ENCODE data around the gene UBE2J2. TPM values are rescaled to one million over a fixed set of nuclear protein-coding genes. Genes with fewer than 3 reads are reported as not detected.
"Not testable (repeated sequence)": the region's sequence is repeated elsewhere in the genome, so short reads cannot be mapped to it uniquely, and the experiment has no call there.

Gene UBE2J2
- total RNA-seq, 1 donor from 2014 or later = 25.2 TPM

DNA sequence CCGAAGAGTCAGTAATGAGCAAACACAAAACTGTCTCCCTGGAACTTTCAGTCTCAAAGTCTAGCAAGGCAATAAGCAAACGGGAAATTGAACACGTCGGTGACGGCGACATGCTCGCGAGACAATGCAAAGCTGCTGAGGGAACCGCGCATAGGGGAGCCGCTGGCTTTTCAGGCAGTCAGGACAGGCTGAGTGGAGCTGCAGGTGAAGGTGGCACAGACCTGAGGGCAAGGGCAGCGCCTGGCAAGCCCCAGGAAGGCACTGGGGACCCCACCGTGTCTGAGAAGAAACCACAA lies 45.9 kb upstream of the UBE2J2 start:
- Histone ChIP-seq H3K27ac (peak overlapping the region in 1 of 2 donors; percentile 36), H3K4me1 (peaks cover 3 to 34% of the 10 kb centered on the region in 2 donors), H3K36me3 (peaks cover 28 to 38% of the 10 kb centered on the region in 2 donors), H3K27me3 (no peaks in the 10 kb centered on the region), H3K4me3 (no peak overlapping the region), H3K9me3 (no peaks in the 10 kb centered on the region)
- intact Hi-C loops (cut with DNase I) = no loop called here
- DNase-seq (ENCODE audit: low spot score in 2 of 2) = no peak
- TF ChIP-seq, protein P1, sequence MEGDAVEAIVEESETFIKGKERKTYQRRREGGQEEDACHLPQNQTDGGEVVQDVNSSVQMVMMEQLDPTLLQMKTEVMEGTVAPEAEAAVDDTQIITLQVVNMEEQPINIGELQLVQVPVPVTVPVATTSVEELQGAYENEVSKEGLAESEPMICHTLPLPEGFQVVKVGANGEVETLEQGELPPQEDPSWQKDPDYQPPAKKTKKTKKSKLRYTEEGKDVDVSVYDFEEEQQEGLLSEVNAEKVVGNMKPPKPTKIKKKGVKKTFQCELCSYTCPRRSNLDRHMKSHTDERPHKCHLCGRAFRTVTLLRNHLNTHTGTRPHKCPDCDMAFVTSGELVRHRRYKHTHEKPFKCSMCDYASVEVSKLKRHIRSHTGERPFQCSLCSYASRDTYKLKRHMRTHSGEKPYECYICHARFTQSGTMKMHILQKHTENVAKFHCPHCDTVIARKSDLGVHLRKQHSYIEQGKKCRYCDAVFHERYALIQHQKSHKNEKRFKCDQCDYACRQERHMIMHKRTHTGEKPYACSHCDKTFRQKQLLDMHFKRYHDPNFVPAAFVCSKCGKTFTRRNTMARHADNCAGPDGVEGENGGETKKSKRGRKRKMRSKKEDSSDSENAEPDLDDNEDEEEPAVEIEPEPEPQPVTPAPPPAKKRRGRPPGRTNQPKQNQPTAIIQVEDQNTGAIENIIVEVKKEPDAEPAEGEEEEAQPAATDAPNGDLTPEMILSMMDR (IDR thresholded peaks at IDR 0.05) = no peak

DNA sequence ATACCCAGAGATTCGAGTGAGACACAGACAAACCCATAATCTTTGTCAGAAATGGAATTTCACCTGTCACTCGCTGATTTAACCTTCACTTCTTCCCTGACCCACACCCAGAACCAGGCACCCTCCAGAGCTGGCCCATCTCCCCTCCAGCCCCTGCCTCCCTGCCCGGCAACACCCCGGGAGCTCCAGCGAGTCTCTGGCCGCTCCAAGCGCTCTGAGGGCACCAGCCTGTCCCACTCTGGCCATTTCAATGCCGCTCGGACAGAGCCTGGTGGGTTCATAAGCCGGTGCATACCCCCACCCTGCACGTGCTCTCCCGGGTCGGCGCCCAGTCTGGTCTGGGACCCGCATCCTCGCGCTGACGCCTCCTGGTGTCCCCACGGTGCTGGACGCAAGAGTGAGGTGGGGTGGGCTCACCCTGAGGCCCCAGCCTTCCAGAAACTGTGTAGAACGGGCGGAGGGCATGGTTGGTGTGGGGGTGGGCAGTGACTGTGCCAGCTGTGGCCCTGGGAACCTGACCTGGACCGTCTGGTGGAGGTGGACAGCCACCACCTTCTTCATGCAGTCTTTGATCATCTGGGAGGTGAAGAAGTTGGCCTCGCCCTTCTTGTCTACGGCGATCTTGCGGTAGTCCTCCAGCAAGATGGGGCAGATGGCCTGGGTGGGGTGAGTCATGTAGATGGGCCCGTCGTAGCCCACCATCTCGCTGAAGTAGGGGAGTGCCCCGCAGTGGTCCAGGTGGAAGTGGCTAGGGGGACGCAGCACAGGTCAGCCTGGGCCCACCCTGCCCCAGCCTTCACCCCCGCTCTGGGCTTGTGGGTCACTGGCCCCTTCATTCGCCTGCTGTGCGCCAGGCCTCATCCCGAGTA lies 45.4 kb upstream of the UBE2J2 start:
- no peak overlapping the region for H3K4me3 ChIP-seq
- H3K36me3 ChIP-seq = peaks cover 34 to 44% of the 10 kb centered on the region in 2 donors
- TF ChIP-seq, protein P1 (IDR thresholded peaks at IDR 0.05) = no peak
- no peak for DNase-seq (ENCODE audit: low spot score in 2 of 2)
- H3K27me3 ChIP-seq = no peaks in the 10 kb centered on the region
- peaks cover 3 to 34% of the 10 kb centered on the region in 2 donors for H3K4me1 ChIP-seq
- no peaks in the 10 kb centered on the region for H3K9me3 ChIP-seq
- peak overlapping the region; percentile 36 to 64 for H3K27ac ChIP-seq
- intact Hi-C loops (cut with DNase I) = no loop called here

DNA sequence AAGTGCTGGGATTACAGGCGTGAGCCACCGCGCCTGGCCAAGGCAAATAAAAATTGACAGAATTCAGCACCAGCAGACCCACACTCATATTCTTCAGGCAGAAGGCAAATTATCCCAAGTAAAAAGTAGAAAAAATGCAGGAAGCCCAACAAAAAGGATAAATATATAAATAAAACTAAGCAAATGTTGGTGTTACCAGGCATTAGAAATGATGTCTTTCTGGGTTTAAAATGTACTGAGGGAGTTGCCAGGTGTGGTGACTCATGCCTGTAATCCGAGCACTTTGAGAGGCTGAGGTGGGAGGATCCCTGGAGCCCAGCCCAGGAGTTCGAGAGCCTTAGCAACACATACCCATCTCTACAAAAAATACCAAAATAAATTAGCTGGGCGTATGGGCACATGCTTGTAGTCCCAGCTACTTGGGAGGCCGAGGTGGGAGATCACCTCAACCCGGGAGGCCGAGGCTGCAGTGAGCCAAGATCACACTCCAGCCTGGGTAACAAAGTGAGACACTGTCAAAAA lies 44.5 kb upstream of the UBE2J2 start:
- intact Hi-C loops (cut with DNase I) = no loop called here
- TF ChIP-seq, protein P1 (IDR thresholded peaks at IDR 0.05) = no peak
- no peaks in the 10 kb centered on the region for H3K9me3 ChIP-seq
- peak overlapping the region; percentile 70 to 74 for H3K27ac ChIP-seq
- peak; percentile 65 to 93 for DNase-seq (ENCODE audit: low spot score in 2 of 2)
- H3K4me3 ChIP-seq = no peak overlapping the region
- peaks cover 3 to 29% of the 10 kb centered on the region in 2 donors for H3K4me1 ChIP-seq
- H3K27me3 ChIP-seq = no peaks in the 10 kb centered on the region
- peaks cover 42 to 52% of the 10 kb centered on the region in 2 donors for H3K36me3 ChIP-seq

DNA sequence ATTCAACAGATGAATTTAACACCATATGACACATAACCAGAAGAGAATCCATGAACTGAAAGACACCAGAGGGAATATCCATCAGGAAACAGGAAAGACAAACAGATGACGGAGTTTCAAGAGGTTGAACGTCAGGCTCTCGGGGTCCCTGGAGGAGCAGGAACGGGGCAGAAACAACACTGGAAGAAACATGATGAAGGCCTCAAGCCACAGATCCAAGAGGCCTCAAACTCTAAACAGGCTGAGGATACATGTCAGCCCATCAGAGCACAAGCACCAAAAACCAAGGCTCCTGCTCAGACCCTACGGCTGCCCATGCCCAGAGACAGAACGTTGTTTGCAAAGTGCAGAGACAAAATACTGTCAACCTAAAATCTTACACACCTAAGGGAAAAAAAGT lies 43.8 kb upstream of the UBE2J2 start:
- no peaks in the 10 kb centered on the region for H3K9me3 ChIP-seq
- H3K27me3 ChIP-seq = no peaks in the 10 kb centered on the region
- intact Hi-C loops (cut with DNase I) = no loop called here
- no peak overlapping the region for H3K4me3 ChIP-seq
- TF ChIP-seq, protein P1 (IDR thresholded peaks at IDR 0.05) = no peak
- peak overlapping the region; percentile 70 to 74 for H3K27ac ChIP-seq
- peaks cover 3 to 23% of the 10 kb centered on the region in 2 donors for H3K4me1 ChIP-seq
- DNase-seq (ENCODE audit: low spot score in 2 of 2) = no peak
- H3K36me3 ChIP-seq = peaks cover 50 to 60% of the 10 kb centered on the region in 2 donors

DNA sequence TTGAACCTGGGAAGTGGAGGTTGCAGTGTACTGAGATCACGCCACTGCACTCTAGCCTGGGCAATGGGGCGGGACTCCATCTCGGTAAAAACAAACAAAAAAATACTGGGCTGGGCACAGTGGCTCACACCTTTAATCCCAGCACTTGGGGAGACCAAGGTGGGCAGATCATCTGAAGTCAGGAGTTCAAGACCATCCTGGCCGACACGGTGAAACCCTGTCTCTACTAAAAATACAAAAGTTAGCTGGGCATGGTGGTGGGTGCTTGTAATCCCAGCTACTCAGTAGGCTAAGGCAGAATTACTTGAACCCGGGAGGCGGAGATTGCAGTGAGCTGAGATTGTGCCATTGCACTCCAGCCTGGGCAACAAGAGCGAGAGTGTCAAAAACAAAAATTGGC lies 42.5 kb upstream of the UBE2J2 start:
- H3K27me3 ChIP-seq; H3K9me3 ChIP-seq; DNase-seq (ENCODE audit: low spot score in 2 of 2); intact Hi-C loops (cut with DNase I); H3K4me3 ChIP-seq; H3K27ac ChIP-seq: not testable (repeated sequence)
- H3K36me3 ChIP-seq = peaks cover 62 to 64% of the 10 kb centered on the region in 2 donors
- H3K4me1 ChIP-seq = peaks cover 3 to 15% of the 10 kb centered on the region in 2 donors

DNA sequence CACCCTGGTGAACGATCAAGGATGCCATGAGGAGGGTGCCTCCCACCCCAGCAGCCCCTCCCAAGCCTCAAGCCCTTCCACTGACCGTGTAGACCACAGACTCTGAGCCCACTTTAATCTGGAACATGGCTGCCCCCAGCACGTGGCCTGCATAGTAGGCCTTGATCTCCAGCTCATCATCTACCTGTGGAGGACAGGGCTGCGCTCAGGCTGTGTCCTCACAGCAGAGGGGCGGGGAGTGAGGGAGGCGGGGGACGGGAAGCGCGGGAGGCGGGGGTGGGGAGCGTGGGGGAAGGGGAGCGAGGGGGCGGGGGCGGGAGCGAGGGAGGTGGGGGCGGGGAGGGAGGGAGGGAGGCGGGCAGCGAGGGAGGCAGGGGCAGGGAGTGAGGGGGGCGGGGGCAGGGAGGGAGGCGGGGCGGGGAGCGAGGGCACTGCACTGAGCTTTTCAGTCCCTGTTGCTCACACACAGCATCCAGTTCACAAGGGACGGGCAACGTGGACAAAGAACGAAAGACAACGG lies 41.8 kb upstream of the UBE2J2 start:
- no peak for DNase-seq (ENCODE audit: low spot score in 2 of 2)
- H3K4me1 ChIP-seq = peaks cover 3 to 12% of the 10 kb centered on the region in 2 donors
- no peak overlapping the region for H3K27ac ChIP-seq
- H3K4me3 ChIP-seq = no peak overlapping the region
- intact Hi-C loops (cut with DNase I) = no loop called here
- H3K9me3 ChIP-seq = no peaks in the 10 kb centered on the region
- no peaks in the 10 kb centered on the region for H3K27me3 ChIP-seq
- H3K36me3 ChIP-seq = peaks cover 67 to 70% of the 10 kb centered on the region in 2 donors
- TF ChIP-seq, protein P1 (IDR thresholded peaks at IDR 0.05) = no peak
